ENCODE results near the gene HSP90AB1. TPM values are rescaled to one million over a fixed set of nuclear protein-coding genes. Genes with fewer than 3 reads are reported as not detected.

HSP90AB1 gene
- total RNA-seq, result 100 to 1,000 TPM; 716 to 772 TPM

GRCh38 chr6:44246663-44247337 lies at the start of gene HSP90AB1:
Gene HSP90AB1 (plus strand): TSS chr6:44247101. CDS start chr6:44248630, 1,529 bp downstream.
- no peak for TF ChIP-seq CTCF (IDR thresholded peaks at IDR 0.05)
- Histone ChIP-seq H3K9me3 (no peaks in the 10 kb centered on the region), H3K4me3 (peak within 1 kb of the TSS; percentile 92 to 95), H3K4me1 (peaks cover 0 to 36% of the 10 kb centered on the region in 2 donors), H3K36me3 (peaks cover 34% of the 10 kb centered on the region), H3K27me3 (no peaks in the 10 kb centered on the region), H3K27ac (peak within 1 kb of the TSS; percentile 100)
- DNase-seq (ENCODE audit: low spot score), result peak; percentile 98

GRCh38 chr6:44198684-44199083 lies 48.2 kb upstream of the HSP90AB1 start:
- H3K4me1 ChIP-seq, result peaks cover 0 to 12% of the 10 kb centered on the region in 2 donors
- no peak overlapping the region for H3K27ac ChIP-seq
- TF ChIP-seq CTCF (IDR thresholded peaks at IDR 0.05), result no peak
- H3K9me3 ChIP-seq, result no peaks in the 10 kb centered on the region
- no peaks in the 10 kb centered on the region for H3K36me3 ChIP-seq
- H3K4me3 ChIP-seq, result no peak overlapping the region
- DNase-seq (ENCODE audit: low spot score), result no peak
- no peaks in the 10 kb centered on the region for H3K27me3 ChIP-seq

- H3K4me1 ChIP-seq, result peaks cover 0 to 12% of the 10 kb centered on the region in 2 donors
- H3K4me3 ChIP-seq, result no peak overlapping the region
- DNase-seq (ENCODE audit: low spot score), result no peak
- H3K36me3 ChIP-seq, result no peaks in the 10 kb centered on the region
- H3K27me3 ChIP-seq, result no peaks in the 10 kb centered on the region
- no peak overlapping the region for H3K27ac ChIP-seq
- no peaks in the 10 kb centered on the region for H3K9me3 ChIP-seq
- TF ChIP-seq CTCF (IDR thresholded peaks at IDR 0.05), result no peak
Measured at GRCh38 chr6:44199883-44200282, 47.0 kb upstream of the HSP90AB1 start.

- no peaks in the 10 kb centered on the region for H3K9me3 ChIP-seq
- H3K27me3 ChIP-seq, result no peaks in the 10 kb centered on the region
- peaks cover 0 to 12% of the 10 kb centered on the region in 2 donors for H3K4me1 ChIP-seq
- no peak for TF ChIP-seq CTCF (IDR thresholded peaks at IDR 0.05)
- peak overlapping the region in 1 of 2 donors; percentile 61 for H3K27ac ChIP-seq
- H3K4me3 ChIP-seq, result no peak overlapping the region
- no peak for DNase-seq (ENCODE audit: low spot score)
- no peaks in the 10 kb centered on the region for H3K36me3 ChIP-seq
Measured at GRCh38 chr6:44201200-44201599, 45.7 kb upstream of the HSP90AB1 start.

- Histone ChIP-seq H3K27me3 (no peaks in the 10 kb centered on the region), H3K27ac (peak overlapping the region; percentile 13 to 61), H3K9me3 (no peaks in the 10 kb centered on the region), H3K36me3 (no peaks in the 10 kb centered on the region), H3K4me1 (peaks cover 0 to 12% of the 10 kb centered on the region in 2 donors), H3K4me3 (no peak overlapping the region)
- no peak for TF ChIP-seq CTCF (IDR thresholded peaks at IDR 0.05)
- no peak for DNase-seq (ENCODE audit: low spot score)
Measured at GRCh38 chr6:44201638-44202303, 45.1 kb upstream of the HSP90AB1 start.

Data from right atrium auricular region (tissue), 2 donors.